GM19372 (cell line): ENCODE measurements around the gene CCDC24.

Experiments
- ATAC-seq: cut with Tn5 transposase; IDR thresholded peaks from one replicate; pipeline ENCODE4 v1.9.1; 2021; ENCODE audit warnings: mild to moderate bottlenecking, low read depth, moderate library complexity; ENCODE audit not compliant: unreplicated experiment

CCDC24 gene

DNA sequence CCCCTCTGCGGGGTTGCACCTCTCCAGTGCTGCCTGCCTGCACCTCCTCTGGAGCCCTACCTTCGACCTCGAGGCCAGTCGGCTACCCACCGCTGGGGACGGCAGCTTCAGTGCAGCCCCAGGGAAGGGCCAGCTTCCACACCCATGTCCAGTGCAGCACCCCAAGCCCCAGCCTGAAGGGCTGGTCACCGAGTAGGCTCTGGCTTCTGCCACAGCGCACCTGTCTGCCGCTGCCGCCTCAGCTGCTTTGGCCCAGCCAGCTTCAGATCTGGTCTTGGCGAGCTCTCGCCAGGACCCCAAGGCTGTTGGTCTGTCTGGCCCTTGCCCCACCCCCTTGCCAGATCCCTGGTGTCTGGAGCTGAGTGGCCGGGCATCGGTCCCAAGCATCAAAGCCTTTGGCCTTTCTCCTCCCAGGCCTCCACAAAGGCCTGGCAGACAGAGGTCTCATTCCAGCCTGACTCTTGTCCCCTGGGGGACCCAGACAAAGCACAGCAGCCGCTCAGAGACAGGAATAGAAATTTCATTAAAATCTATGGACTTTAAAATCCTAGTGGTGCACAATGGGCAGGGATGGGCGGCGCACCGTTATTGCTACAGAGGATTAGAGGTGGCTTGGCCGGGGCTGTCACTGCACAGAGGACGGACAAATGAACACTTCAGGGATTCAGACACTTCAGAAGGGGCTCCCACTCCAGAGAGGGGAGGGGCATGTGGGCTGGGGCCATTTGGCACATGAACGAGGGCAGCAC, 4.8 kb downstream of the CCDC24 start:
- ATAC-seq: no peak

DNA sequence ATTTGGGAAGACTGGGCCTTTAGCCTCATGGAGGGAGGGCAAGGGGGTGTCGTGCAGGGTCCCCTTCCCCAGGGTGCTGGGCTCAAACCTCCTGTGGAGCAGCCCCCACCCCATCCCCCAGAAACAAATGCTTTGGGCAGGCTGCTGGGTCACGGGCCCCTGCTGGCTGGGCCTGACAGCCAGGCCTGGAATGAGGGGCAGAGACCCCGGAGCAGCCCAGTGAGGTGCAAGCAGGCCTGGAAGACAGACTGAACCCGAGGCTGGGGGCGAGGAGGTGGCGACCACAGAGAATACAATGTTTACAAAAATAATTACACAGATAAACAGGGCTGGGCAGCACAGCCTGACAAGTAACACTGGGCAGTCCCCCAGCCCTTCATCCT, 5.3 kb downstream of the CCDC24 start:
- no peak for ATAC-seq

DNA sequence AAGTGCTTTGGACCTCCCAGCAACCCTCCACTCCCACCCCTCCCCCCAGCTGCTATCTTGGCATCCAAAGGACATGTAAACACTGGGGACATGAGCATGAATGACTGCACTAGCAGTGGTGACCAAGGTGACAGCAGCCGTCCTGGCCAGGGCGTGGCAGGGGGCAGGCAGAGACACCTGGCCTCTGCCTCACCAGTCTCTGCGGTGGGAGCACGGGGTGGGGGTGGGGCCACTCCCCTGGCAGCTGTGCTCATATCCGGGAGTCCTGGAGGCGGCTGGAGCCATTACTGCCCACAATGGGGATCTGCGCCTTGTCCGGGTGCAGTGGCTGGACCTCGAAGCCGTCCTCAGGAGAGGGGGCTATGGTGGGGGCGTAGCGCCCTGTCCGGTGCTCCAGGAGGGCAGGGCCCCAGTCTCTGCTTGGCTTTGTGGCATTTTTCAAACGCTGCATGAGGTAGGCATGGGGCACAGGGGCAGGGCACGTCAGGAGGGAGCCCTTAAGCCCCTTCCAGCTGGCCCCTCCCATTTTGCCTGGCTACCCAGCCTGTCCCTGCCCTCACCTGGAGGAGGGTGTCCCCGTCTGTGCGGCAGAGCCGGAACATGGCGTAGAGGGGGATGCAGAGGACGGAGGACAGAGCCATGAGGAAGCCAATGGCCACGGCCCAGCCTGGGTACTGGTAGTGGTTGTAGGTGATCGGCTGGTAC, 6.0 kb downstream of the CCDC24 start:
- ATAC-seq: no peak

DNA sequence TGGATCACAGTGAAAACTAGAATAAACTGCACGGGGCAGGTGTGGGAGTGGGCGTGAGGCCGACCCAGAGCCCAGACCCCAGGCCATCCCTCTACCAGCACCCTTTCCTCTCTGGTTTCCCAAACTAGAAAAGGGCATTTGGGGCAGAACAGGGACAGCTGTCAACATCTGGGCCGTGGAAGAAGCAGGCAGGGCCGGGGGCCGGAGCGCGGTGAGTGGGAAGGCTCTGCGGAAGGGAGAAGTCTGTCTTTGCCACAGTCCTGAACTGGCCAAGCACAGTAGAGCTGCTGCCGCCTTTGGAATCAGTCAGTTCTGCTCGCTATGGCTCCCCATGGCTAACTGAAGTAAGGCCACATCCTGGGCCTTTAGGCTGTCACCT, 6.6 kb downstream of the CCDC24 start:
- no peak for ATAC-seq

DNA sequence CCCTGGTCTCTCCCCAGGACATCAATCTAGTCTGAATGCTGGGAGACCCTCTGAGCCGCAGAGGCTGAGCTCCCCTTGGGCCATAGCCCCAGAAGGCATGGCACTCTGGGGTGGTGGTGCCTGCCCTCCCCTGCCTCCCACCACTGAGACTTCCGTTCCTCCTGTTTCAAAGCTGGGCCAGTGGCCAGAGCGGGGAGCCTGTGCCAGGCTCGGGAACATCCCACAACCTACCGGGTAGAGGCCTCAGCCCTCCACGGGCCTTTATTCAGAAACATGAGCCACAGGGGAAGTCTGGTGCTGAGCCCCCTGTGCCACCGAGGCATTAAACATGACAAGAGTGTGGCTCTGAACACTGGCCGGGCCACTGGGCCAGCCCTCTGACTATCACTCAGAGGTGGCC, 8.1 kb downstream of the CCDC24 start:
- no peak for ATAC-seq

DNA sequence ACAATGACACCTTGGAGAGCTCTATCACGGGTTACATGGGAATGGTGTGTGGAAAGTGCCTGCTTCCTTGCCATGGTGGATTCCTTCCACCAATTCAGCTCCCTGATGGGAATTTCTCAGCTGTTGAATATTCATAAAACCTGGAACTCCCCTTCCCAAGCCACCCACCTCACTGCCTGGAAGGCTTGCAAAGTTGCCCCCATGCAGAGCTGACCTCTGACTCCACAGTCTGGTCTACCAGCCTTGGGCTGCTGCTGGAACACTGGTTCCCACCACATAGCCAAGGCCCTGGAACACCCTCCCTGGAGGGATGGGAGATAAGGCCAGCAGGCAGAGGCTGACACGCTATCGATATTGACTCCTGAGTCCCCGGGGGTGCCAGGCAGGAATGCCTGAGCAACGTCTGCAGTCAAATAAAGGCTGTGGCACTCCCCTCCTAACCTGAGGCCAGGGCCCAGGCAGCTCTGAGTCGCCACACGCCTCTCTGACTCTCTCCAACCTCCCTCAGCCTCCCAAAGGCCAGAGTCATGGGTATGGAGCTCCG, 8.8 kb downstream of the CCDC24 start:
- no peak for ATAC-seq

DNA sequence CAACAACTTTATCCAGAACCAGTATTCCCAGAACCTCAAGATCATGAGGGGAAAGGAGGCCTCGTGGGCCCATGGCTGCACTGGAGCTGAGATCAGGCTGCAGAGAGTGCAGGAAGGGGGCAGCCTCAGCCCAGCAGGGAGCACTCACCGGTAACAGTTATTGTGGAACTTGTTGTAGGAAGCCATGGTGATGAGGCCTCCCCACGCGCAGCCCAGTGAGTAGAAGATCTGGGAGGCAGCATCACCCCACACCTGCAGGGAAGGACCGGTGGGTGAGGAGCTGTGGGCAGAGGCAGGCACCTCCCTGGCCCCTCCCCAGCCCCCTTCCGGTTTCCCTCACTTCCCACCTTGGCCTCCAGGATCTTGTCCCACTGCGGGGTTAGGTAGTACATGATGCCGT, 10.8 kb downstream of the CCDC24 start:
- no peak for ATAC-seq

DNA sequence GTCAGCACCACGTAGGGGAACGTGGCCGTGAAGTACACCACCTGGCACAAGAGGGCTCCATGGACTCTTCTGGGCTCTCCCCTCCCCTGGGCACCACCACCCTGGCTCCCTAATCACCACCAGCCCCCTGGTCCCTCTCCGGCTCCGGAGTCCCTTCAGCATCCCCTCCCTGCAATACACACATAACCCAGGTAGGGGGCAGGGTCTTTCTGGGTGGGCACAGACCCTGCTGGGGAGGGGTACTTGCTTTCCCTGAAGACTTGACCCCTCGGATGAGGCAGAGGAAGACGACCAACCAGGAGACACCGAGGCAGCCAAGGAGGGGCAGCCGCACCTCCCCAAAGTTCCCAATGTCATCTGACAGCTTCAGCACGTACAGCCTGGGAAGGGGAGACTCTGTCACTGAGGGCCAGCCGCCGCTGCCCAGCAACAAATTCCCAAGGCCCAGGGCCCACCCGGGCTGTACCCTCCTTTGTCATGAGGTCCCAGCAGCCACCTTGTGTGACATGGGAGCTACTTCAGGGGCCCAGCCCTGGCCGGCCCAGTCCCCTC, 11.3 kb downstream of the CCDC24 start:
- no peak for ATAC-seq

DNA sequence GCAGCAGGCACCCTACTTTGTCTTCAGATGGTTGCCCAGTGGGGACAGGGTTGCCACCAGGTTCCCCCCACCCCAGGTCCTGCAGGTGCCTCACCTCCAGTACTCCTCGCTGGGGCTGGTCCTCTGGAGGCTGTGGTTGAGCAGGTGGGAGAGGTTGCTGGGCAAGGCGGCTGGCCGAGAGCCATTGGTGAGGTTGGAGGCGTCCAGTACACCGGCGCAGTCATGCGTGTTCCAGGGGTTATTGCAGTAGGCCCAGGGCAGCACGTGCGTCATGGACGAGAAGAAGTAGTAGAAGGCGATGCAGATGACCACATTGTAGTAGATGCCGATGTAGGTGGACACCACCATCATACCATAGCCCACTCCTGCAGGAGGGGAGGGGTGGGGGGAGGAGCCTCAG, 16.9 kb downstream of the CCDC24 start:
- no peak for ATAC-seq

DNA sequence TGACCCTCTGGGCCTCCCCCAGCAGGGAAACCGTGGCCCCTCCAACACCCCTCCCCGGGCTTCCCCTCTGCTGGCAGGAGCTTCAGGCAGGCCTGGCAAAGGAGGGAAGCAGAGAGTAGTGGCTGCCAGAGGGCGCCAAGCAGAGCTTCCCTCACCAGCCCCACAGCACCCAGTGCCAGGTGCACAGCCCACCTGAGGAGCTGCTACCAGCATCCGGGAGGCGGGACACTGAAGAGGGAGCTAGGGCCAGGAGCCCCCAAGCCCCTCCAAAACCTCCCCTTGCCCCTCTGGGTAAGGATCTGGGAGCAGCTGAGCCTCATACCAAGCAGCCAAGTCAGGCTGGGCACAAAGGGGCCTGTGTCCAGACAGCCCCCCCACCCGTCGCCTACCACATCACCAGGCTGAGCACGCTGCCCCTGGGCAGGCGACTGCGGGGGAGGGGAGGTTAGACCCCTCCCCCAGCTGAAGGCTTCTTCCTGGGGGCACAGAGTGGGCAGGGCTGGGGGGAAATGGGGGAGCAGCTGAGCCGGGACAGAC, 19.6 kb downstream of the CCDC24 start:
- no peak for ATAC-seq

DNA sequence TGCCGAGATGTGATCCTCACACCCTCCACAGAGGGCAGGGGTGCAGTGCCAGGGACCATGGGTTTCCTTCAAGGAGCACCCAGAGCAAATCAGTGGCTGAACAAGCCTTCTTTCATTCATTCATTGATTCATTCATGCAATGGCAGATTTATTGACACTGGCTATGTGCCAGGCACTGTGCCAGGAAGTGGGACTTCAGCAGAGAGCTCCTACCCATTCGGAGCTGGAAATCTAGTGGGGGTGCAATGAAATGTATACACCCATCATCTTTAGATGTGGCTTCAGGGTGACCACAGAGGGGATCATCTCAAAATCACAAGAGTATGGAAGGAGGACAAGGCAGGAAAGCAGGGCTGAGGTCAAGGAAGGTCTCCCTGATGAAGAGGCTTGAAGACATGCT, 21.0 kb downstream of the CCDC24 start:
- ATAC-seq: no peak

DNA sequence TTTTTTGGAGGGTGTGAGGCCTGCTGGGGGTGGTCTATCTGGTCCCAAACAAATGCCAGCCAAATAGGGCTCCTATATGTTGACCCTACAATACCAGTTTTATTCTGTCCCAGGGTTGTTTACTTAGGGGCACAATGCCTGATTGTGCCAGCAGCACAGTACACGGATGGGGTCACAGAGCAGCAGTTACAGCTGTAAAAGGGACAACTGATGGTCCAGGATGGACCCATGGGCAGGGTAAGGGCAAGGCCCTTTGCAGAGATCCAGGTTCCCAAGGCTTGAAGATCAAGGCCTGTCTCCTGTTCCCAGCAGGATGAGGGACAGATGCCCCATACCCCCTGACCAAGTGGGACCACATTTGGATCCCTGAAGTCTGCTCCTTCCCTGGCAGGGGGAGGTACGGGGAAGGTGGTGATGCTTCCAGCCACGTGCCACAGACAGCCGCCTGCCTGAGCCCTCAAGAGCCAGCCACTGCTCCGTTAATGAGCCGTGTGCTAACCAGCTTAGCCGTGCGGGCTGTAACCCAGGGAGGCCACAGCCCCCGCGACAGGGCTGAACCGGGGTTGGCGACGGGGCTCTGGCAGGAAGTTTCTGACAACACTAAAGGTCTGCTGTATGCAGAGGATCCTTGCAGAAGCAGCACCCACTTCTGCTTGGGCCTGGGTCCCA, 21.7 kb downstream of the CCDC24 start:
- ATAC-seq: no peak

DNA sequence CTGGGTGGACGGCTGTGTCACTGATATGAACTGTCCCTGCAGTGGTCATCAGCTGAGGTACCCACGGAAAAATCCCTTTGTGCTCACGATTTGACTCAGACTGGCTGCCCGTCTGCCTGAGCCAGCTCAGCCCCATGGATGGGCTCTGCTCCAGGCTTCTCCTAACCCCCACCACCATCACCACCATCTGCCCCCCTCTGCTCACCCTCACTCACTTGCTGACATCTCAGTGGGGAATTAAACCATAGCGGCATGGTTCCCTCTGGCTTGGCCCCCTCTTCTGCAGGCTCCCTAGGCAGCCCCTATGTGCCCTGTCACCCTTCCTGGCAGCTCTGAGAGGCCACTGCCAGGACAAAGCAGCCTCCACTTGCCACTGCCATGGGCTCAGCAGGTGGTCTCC, 22.6 kb downstream of the CCDC24 start:
- no peak for ATAC-seq

DNA sequence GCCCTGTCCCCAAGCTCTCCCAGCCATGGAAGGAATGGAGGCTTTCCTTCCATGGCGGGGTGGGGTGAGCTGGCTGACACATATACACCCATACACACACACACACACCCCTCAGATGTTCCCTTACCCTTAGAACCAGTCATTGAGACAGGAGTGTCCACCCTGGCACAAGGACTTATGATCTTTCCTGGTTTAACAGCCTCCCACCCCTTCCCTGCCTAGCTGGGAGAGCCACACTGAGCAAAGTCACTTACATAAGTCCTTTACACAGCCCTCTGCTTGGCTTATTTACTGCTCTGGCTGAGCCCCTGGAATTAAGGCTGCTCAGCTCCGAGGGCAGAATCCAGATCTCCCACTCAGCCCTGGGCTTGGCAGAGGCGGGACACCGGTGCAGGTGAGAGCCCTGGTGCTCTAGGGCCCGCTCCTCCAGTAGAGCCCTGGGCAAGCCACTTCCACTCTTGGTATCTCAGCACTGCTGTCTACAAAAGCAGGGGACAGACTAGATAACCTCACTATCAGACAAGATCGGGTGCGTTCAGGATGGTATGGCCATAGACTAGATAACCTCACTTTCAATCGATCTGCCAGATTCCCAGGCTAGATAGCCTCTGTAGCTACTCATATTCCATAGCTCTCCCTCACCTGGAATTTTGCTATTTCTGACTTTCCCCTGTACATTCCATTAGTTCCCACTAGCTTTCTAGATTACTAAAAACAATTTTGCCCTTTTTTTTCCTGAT, 23.1 kb downstream of the CCDC24 start:
- no peak for ATAC-seq

DNA sequence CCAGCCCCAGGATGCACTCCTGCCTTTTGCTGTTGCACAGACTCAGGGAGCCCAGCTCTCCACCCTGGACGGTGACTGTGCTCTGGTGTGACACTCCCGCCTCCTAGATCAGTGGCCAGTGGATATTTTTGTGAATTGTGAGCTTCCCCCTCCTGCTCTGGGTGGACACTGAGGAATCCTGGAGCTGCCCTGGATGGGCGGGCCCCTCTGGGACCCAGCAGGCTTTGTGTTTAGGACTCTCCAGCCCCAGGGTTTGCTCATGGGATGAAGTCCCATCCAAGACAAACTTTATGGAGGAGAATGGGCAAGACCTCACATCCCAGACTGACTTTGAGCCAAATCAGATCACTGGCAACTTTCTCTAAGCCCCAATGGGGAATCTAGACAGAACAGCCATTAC, 23.8 kb downstream of the CCDC24 start:
- no peak for ATAC-seq

DNA sequence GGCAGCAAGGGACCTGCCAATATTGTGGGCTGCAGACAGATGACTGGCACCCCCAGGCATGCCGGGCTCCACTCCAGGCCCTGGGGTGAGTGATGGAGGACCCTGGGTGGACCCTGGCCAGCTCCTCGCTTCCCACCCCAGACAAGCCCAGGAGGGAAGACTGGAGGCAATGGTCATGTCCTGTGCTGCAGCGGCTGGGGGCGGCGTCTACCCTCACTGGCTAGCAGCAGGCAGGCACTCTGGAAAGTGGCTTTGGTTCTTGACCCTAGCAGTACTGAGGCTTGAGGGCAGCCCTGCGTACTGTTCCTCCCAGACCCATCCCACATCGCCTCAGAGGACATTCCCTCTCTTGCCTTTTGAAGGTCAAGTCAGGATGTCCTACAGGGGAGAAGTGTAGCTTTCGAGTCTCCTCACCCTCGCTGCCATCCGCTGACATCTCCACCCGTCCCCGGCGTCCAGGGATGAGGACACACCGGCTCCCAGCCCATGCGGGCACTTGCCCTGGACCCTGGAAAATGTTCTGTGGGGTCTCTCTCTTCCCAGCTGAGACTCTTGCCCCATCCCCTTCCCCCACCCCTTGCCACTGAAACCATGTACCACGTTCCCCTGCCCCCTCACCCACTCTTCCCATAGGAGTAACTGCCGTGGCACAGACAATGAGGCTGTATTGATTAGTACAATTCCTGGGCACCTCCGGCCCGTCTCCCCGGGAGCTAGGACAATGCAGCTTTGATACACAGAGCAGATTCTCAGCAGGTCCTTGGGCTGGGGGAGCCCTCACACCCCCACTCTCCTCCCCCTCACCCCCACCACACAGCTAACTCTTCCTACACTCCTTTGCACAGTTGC, 24.9 kb downstream of the CCDC24 start:
- ATAC-seq: no peak

DNA sequence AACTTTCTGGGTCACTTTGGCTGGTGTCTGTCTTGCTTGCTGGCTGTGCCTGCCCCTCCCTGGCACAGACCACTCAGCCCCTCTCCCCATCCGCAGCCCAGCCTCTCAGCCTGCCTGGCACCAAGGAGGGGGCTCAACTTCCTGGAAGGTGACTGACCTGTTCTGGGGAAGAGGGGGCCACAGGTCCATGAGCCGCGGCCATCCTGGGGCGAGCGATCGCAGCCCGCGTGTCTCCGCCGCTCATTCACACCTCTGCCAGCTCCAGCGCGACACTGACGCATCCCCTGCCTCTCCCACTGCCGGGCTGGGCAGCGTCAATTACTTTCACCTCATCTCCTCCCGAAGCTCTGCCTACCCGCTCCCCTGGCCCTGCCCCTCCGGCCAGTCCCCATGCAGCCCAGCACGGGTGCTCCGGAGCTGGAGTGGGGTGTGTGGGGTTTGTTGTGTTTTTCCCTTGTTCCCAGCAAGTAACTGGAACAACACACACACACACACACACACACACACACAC, 25.5 kb downstream of the CCDC24 start:
- no peak for ATAC-seq

DNA sequence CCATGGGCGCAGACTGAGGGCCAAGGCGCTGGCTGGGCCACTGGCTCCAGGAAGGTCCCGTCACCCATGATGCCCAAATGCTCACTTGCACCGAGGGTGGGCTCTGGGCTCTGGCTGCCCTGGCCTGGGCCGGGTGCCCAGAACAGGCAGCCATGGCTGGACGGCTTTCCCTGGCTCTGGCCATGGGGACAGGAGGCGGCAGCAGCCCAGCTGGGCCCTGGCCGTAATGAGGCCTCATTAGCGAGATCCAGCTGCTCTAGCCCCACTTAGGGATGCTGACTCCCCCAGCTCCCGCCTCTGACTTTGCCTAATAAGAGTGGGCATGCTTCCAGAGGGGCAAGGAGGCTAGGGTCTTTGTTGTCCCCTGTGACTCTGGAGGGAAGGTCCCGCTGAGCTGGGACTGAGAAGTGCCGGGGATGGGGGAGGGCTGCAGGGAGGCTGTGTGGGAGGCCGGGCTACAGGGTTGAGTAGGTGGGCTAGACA, 28.1 kb downstream of the CCDC24 start:
- no peak for ATAC-seq

DNA sequence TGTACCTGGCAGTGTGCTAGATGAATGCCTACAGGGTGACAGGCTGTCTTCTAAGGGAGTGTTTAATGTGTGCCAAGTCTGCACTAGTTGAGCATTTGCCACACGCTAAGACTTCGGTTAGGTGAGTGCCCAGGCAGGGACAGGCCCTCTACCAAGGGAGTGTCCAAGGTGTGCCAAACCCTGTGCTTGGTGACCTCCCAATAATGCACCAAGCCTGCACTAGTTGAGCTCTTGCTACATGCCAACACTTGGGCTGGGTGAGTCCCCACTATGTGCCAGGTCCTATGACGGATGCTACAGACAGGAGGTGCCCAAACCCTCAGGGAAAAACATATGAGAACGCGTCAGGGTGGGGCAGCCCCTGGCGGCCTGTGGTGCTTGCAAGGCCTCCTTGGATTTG, 29.1 kb downstream of the CCDC24 start:
- ATAC-seq: no peak
